K562 (cell line): ENCODE data around the gene ATOH8.

Experiments used
- CTCF ChIP-seq, 3 experiments: IDR thresholded peaks in 2 of 3; conservative IDR thresholded peaks in 1 of 3; 2 replicates each; pipeline ENCODE4 v1.5.1; 2011 to 2012; ENCODE audit warnings: low read length in 3 of 3, mild to moderate bottlenecking in 3 of 3, control low read depth in 2 of 3, improper control_type of control experiment in 1 of 3, inconsistent platforms in 1 of 3, low read depth in 1 of 3, mixed read lengths in 1 of 3, moderate library complexity in 1 of 3; ENCODE audit not compliant: insufficient read depth in 2 of 3
- JUN ChIP-seq, 2 experiments: sonication (generic) in 1 of 2; formaldehyde crosslinking in 1 of 2; IDR thresholded peaks; 2 replicates each; pipeline versions ENCODE4 v1.6.1 to v1.8.0; 2012 to 2022; ENCODE audit warnings: borderline replicate concordance in 2 of 2, mild to moderate bottlenecking in 2 of 2, improper control_type of control experiment in 1 of 2, low read depth in 1 of 2, low read length in 1 of 2, missing genetic modification reagents in 1 of 2
- MAX ChIP-seq: sonication (generic); formaldehyde crosslinking; IDR thresholded peaks from 2 replicates; pipeline ENCODE4 v1.9.0; 2022; ENCODE audit warnings: mild to moderate bottlenecking, missing genetic modification reagents
- NR2F6 ChIP-seq: fragments of 450-650 bp; formaldehyde crosslinking; IDR thresholded peaks from 2 replicates; pipeline ENCODE4 v1.4.0; 2020; ENCODE audit warnings: mild to moderate bottlenecking
- NR3C1 ChIP-seq: sonication (generic); formaldehyde crosslinking; IDR thresholded peaks from 2 replicates; pipeline ENCODE4 v1.8.1; 2022; ENCODE audit warnings: missing genetic modification reagents
- RFX5 ChIP-seq: IDR thresholded peaks from 2 replicates; pipeline ENCODE4 v1.6.1; 2011; ENCODE audit warnings: low read depth, mild to moderate bottlenecking, improper control_type of control experiment, low read length
- THRA ChIP-seq: fragments of 450-650 bp; IDR thresholded peaks from 2 replicates; pipeline ENCODE4 v1.6.1; 2017; ENCODE audit warnings: mild to moderate bottlenecking, moderate library complexity
- YBX1 ChIP-seq: fragments of 450-650 bp; IDR thresholded peaks from 2 replicates; pipeline ENCODE4 v1.7.1; 2016; ENCODE audit warnings: mild to moderate bottlenecking
- ZBTB11 ChIP-seq, 3 experiments: fragments of 200-800 bp in 1 of 3; fragments of 250-450 bp in 1 of 3; fragments of 450-650 bp in 1 of 3; sonication (Bioruptor Pico) in 1 of 3; sonication (Bioruptor generic) in 1 of 3; formaldehyde crosslinking in 1 of 3; IDR thresholded peaks; 2 replicates each; pipeline versions ENCODE4 v1.6.1 to v1.8.0; 2016 to 2022; ENCODE audit warnings: mild to moderate bottlenecking in 2 of 3, missing genetic modification characterization in 2 of 3, missing compliant biosample characterization in 1 of 3, moderate library complexity in 1 of 3
- ZC3H4 ChIP-seq: sonication (generic); formaldehyde crosslinking; IDR thresholded peaks from 2 replicates; pipeline ENCODE4 v1.9.0; 2021; ENCODE audit warnings: missing genetic modification reagents, borderline replicate concordance
- TF ChIP-seq, protein P1 (sequence below), 2 experiments: fragments of 450-650 bp; formaldehyde crosslinking in 1 of 2; IDR thresholded peaks; 2 replicates each; pipeline versions ENCODE4 v1.4.0 to v1.6.1; 2014 to 2020; ENCODE audit warnings: mild to moderate bottlenecking in 2 of 2, borderline replicate concordance in 1 of 2, low read depth in 1 of 2
- TF ChIP-seq, protein P2 (sequence below): fragments of 250-450 bp; sonication (Bioruptor Pico); IDR thresholded peaks from 2 replicates; pipeline ENCODE4 v1.4.0; 2020; ENCODE audit warnings: mild to moderate bottlenecking, moderate library complexity

DNA sequence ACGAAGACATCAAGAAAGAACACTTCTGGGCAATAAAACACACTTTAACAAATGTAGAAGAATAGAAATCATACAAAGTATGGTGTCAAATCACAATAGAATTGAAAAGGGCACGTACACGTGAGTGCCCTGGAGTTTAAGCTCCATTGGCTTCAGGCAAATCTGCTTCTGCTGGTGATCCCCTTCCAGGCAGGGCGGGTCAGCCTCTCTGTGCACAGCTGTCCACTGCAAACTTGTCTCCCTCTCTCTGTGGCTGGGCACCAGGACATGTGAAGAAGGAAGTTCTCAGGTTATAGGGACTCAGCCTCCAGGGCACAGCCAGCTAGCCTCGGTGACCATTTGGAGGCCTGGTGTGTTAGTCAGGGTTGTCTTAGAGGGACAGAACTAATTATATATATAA, 69.0 kb downstream of the ATOH8 start:
- no peak for TF ChIP-seq RFX5
- TF ChIP-seq ZC3H4 = no peak
- TF ChIP-seq NR3C1 (CRISPR knock-in tag) = no peak
- TF ChIP-seq, protein P1, sequence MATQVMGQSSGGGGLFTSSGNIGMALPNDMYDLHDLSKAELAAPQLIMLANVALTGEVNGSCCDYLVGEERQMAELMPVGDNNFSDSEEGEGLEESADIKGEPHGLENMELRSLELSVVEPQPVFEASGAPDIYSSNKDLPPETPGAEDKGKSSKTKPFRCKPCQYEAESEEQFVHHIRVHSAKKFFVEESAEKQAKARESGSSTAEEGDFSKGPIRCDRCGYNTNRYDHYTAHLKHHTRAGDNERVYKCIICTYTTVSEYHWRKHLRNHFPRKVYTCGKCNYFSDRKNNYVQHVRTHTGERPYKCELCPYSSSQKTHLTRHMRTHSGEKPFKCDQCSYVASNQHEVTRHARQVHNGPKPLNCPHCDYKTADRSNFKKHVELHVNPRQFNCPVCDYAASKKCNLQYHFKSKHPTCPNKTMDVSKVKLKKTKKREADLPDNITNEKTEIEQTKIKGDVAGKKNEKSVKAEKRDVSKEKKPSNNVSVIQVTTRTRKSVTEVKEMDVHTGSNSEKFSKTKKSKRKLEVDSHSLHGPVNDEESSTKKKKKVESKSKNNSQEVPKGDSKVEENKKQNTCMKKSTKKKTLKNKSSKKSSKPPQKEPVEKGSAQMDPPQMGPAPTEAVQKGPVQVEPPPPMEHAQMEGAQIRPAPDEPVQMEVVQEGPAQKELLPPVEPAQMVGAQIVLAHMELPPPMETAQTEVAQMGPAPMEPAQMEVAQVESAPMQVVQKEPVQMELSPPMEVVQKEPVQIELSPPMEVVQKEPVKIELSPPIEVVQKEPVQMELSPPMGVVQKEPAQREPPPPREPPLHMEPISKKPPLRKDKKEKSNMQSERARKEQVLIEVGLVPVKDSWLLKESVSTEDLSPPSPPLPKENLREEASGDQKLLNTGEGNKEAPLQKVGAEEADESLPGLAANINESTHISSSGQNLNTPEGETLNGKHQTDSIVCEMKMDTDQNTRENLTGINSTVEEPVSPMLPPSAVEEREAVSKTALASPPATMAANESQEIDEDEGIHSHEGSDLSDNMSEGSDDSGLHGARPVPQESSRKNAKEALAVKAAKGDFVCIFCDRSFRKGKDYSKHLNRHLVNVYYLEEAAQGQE (IDR thresholded peaks at IDR 0.05; ENCODE audit: borderline replicate concordance) = no peak
- TF ChIP-seq, protein P1 (CRISPR knock-in tag; IDR thresholded peaks at IDR 0.05; ENCODE audit: low read depth) = no peak
- no peak for TF ChIP-seq THRA
- TF ChIP-seq YBX1 = no peak
- no peak for TF ChIP-seq NR2F6 (CRISPR knock-in tag)
- TF ChIP-seq ZBTB11 (CRISPR knock-in tag; IDR thresholded peaks at IDR 0.05) = no peak
- TF ChIP-seq CTCF (IDR thresholded peaks at IDR 0.05 in 2 of 3, conservative IDR thresholded peaks at IDR 0.05 in 1 of 3; ENCODE audit: insufficient read depth in 2 of 3, low read depth in 1 of 3, low read length in 3 of 3) = no peak
- no peak for TF ChIP-seq JUN (IDR thresholded peaks at IDR 0.05; ENCODE audit: borderline replicate concordance, low read depth, low read length)
- TF ChIP-seq JUN (CRISPR knock-in tag; IDR thresholded peaks at IDR 0.05; ENCODE audit: borderline replicate concordance) = no peak
- TF ChIP-seq MAX (CRISPR knock-in tag) = no peak
- TF ChIP-seq, protein P2, sequence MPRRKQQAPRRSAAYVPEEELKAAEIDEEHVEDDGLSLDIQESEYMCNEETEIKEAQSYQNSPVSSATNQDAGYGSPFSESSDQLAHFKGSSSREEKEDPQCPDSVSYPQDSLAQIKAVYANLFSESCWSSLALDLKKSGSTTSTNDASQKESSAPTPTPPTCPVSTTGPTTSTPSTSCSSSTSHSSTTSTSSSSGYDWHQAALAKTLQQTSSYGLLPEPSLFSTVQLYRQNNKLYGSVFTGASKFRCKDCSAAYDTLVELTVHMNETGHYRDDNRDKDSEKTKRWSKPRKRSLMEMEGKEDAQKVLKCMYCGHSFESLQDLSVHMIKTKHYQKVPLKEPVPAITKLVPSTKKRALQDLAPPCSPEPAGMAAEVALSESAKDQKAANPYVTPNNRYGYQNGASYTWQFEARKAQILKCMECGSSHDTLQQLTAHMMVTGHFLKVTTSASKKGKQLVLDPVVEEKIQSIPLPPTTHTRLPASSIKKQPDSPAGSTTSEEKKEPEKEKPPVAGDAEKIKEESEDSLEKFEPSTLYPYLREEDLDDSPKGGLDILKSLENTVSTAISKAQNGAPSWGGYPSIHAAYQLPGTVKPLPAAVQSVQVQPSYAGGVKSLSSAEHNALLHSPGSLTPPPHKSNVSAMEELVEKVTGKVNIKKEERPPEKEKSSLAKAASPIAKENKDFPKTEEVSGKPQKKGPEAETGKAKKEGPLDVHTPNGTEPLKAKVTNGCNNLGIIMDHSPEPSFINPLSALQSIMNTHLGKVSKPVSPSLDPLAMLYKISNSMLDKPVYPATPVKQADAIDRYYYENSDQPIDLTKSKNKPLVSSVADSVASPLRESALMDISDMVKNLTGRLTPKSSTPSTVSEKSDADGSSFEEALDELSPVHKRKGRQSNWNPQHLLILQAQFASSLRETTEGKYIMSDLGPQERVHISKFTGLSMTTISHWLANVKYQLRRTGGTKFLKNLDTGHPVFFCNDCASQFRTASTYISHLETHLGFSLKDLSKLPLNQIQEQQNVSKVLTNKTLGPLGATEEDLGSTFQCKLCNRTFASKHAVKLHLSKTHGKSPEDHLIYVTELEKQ = no peak
